ENCODE results near the gene SIPA1L3. TPM values are rescaled to one million over a fixed set of nuclear protein-coding genes. Genes with fewer than 3 reads are reported as not detected.
"Not testable (repeated sequence)": the region's sequence is repeated elsewhere in the genome, so short reads cannot be mapped to it uniquely, and the experiment has no call there.

The SIPA1L3 gene
- total and polyA plus RNA-seq, 2 experiments from 2014 or later: 9.3 to 30.3 TPM

GRCh38 chr19:37920591-37921450, 13.8 kb downstream of the SIPA1L3 start:
- Histone ChIP-seq H3K9me3 (ENCODE audit: low read depth) (no peaks in the 10 kb centered on the region), H3K4me1 (ENCODE audit: low read depth) (no peaks in the 10 kb centered on the region), H3K4me3 (no peak overlapping the region), H3K27me3 (no peaks in the 10 kb centered on the region), H3K36me3 (peaks cover 2% of the 10 kb centered on the region), H3K27ac (peak overlapping the region; percentile 34)
- TF ChIP-seq, protein P1, sequence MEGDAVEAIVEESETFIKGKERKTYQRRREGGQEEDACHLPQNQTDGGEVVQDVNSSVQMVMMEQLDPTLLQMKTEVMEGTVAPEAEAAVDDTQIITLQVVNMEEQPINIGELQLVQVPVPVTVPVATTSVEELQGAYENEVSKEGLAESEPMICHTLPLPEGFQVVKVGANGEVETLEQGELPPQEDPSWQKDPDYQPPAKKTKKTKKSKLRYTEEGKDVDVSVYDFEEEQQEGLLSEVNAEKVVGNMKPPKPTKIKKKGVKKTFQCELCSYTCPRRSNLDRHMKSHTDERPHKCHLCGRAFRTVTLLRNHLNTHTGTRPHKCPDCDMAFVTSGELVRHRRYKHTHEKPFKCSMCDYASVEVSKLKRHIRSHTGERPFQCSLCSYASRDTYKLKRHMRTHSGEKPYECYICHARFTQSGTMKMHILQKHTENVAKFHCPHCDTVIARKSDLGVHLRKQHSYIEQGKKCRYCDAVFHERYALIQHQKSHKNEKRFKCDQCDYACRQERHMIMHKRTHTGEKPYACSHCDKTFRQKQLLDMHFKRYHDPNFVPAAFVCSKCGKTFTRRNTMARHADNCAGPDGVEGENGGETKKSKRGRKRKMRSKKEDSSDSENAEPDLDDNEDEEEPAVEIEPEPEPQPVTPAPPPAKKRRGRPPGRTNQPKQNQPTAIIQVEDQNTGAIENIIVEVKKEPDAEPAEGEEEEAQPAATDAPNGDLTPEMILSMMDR (IDR thresholded peaks at IDR 0.05; ENCODE audit: low read depth, low read length): no peak
- DNase-seq (ENCODE audit: low read depth in 1 of 2, low spot score in 1 of 2): no peak

DNA sequence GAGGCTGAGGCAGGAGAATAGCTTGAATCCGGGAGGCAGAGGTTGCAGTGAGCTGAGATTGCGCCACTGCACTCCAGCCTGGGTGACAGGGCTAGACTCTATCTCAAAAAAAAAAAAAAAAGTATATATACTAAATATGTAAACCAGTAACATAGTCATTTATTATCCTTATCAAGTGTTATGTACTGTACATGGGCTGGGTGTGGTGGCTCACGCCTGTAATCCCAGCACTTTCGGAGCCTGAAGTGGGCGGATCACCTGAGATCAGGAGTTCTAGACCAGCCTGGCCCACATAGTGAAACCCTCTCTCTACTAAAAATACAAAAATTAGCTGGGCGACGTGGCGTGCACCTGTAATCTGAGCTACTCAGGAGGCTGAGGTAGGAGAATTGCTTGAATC, 17.6 kb downstream of the SIPA1L3 start:
- H3K9me3 ChIP-seq (ENCODE audit: low read depth); DNase-seq (ENCODE audit: low read depth in 1 of 2, low spot score in 1 of 2); H3K4me1 ChIP-seq (ENCODE audit: low read depth); H3K36me3 ChIP-seq; H3K4me3 ChIP-seq; H3K27ac ChIP-seq; H3K27me3 ChIP-seq: not testable (repeated sequence)

DNA sequence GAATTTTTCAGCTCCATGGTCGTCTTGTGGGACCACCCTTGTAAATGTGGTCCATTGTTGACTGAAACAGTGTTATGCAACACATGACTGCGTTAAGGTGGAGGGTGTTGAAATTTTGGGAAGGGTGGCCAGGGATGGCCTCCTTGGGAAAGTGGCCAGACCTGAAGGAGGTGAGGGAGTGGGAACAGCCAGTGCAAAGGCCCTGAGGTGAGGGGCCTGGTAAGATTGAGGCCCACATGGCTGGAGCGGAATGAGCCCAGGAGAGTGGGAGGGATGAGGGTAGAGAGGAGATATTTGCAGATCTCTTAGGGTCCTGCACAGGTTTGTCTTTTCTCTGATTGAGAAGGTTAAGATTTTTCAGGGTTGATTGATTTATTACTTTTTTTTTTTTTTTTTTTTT, 18.2 kb downstream of the SIPA1L3 start:
- TF ChIP-seq, protein P1 (IDR thresholded peaks at IDR 0.05; ENCODE audit: low read depth, low read length): no peak
- no peak overlapping the region for H3K4me3 ChIP-seq
- H3K27ac ChIP-seq: no peak overlapping the region
- H3K4me1 ChIP-seq (ENCODE audit: low read depth): no peaks in the 10 kb centered on the region
- H3K27me3 ChIP-seq: no peaks in the 10 kb centered on the region
- peaks cover 2% of the 10 kb centered on the region for H3K36me3 ChIP-seq
- H3K9me3 ChIP-seq (ENCODE audit: low read depth): no peaks in the 10 kb centered on the region
- no peak for DNase-seq (ENCODE audit: low read depth in 1 of 2, low spot score in 1 of 2)

- Histone ChIP-seq H3K27ac (no peak overlapping the region), H3K4me3 (no peak overlapping the region), H3K9me3 (ENCODE audit: low read depth) (no peaks in the 10 kb centered on the region), H3K4me1 (ENCODE audit: low read depth) (no peaks in the 10 kb centered on the region), H3K27me3 (no peaks in the 10 kb centered on the region), H3K36me3 (no peaks in the 10 kb centered on the region)
- no peak for DNase-seq (ENCODE audit: low read depth in 1 of 2, low spot score in 1 of 2)
- TF ChIP-seq, protein P1 (IDR thresholded peaks at IDR 0.05; ENCODE audit: low read depth, low read length): no peak
These were observed 19.2 kb downstream of the SIPA1L3 start for GRCh38 chr19:37926255-37926654.

DNA sequence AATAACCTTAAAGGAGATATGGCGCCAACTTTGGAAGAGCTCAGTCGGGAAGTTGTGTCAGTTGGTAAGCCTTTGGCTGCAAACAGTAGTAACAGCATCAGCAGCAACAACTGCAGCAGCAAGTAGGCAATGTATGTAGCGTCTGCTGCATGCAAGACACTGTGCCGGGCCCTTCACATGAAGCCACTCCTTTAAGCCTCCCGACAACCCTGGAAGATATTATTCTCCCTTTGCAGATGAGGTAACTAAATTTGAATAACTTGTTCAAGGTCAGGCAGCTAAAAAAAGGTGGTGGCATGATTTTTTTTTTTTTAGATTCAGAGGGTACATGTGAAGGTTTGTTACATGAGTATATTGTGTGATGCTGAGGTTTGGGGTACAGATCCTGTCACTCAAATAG, 19.7 kb downstream of the SIPA1L3 start:
- H3K27me3 ChIP-seq: no peaks in the 10 kb centered on the region
- H3K4me3 ChIP-seq: no peak overlapping the region
- no peaks in the 10 kb centered on the region for H3K36me3 ChIP-seq
- DNase-seq (ENCODE audit: low read depth in 1 of 2, low spot score in 1 of 2): no peak
- peaks cover 4% of the 10 kb centered on the region for H3K4me1 ChIP-seq (ENCODE audit: low read depth)
- TF ChIP-seq, protein P1 (IDR thresholded peaks at IDR 0.05; ENCODE audit: low read depth, low read length): no peak
- H3K27ac ChIP-seq: no peak overlapping the region
- no peaks in the 10 kb centered on the region for H3K9me3 ChIP-seq (ENCODE audit: low read depth)

DNA sequence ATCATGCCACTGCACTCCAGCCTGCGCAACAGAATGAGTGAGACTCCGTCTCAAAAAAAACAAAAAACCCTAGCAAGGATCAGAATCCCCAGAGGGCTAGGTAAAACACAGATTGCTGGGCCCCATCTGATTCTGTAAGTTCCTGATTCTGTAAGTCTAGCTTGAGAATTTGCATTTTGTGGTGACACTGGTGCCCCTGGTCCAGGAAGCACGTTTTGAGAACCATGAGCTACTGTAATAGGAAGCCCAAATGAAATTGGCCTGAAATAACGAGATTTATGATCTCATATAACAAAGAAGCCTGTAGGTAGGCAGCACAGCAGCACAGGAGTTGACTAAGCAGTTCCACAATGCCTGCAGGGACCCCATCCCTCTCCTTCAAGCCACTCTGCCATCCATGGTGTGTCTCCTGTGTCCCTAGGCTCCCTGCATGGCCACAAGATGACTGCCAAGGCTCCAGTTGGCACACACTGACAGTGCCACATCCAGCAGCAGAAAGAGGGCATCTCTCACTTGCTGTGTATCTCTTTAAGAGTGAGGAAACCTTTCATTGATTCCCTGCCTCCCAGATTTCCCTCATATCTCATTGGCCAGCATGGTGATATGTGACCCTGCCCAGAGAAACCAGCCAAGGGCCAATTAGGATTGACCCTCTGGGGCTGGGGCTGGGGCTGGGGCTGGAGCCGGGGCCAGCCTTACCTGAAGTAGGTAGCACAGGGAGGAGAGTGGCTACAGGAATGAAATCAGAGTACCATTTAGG, 21.7 kb downstream of the SIPA1L3 start:
- H3K36me3 ChIP-seq: no peaks in the 10 kb centered on the region
- TF ChIP-seq, protein P1 (IDR thresholded peaks at IDR 0.05; ENCODE audit: low read depth, low read length): no peak
- H3K4me1 ChIP-seq (ENCODE audit: low read depth): peaks cover 24% of the 10 kb centered on the region
- no peaks in the 10 kb centered on the region for H3K27me3 ChIP-seq
- H3K9me3 ChIP-seq (ENCODE audit: low read depth): no peaks in the 10 kb centered on the region
- H3K27ac ChIP-seq: no peak overlapping the region
- DNase-seq (ENCODE audit: low read depth in 1 of 2, low spot score in 1 of 2): no peak
- no peak overlapping the region for H3K4me3 ChIP-seq
